Myocyte (in vitro differentiated cells): Measurements from ENCODE around the gene ZDHHC20. TPM values are rescaled to one million over a fixed set of nuclear protein-coding genes. Genes with fewer than 3 reads are reported as not detected.
"Not testable (repeated sequence)": the region's sequence is repeated elsewhere in the genome, so short reads cannot be mapped to it uniquely, and the experiment has no call there.

Experiments
- DNase-seq: peaks from one replicate; pipeline ENCODE4 v3.0.0-alpha.2; 2012; ENCODE audit warnings: low read depth
- total RNA-seq: library from RNA; depleted of rRNA; stranded (reverse); fragments of >200 nt; gene quantifications from 2 replicates; pipeline ENCODE4 v1.2.3, GENCODE V29; 2014

ZDHHC20 gene
- total RNA-seq, 1 donor from 2014 or later: 39.8 TPM

DNA sequence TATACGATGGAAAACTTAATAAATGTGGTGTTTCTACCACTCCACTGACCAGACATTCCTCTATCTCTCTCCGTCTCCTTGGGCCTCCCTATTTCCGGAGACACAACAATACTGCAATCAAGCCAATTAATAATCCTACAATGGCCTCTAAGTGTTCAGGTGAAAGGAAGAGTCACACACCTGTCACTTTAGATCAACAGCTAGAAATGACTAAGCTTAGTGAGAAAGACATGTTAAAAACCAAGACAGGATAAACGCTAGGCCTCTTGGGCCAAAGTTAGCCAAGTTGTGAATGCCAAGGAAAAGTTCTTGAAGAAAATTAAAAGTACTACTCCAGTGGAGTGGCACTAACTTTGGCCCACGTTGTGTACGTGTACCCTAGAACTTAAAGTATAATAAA is 22.5 kb downstream of the ZDHHC20 start:
- no peak for DNase-seq

DNA sequence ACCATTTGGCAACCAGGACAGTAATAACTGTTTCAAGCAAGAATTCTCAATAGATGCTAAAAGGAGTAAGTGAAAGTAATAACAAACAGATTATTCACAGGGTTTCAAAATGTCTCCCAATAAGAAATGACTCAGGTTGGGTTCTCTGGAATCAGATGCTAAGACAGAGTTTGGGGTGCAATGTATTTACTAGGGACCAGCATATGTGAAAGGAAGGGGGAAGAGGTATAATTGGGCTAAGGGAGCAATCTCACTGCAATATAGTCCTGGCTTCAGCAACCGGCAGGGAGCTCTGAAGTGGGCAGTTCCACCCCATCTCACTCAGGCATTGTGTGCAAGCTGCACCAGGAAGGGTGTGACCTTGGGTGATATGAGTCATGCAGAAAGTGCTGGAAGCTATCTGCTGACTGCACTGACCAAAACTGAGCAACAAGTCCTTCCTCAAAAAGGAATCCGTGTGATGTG is 23.4 kb downstream of the ZDHHC20 start:
- DNase-seq: peak; percentile 72

GRCh38 chr13:21435231-21435630 is 23.9 kb downstream of the ZDHHC20 start:
- DNase-seq: no peak

DNA sequence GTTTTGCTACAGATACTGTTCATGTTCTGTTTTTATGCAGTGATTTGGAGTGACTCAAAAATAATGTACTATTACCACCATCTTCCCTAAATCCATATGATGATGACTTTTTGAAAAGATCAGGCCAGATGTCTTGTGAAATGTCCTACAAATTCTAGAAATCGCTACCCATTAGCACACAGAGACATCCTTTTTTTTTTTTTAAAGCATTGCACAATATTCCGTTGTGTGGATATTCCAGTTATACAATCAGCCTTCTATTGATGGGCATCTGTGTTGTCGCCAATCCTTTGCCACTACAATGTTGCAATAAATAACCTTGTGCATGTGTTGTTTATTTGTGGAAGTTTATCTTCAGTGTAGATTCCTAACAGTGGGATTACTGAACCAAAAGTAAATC is 24.5 kb downstream of the ZDHHC20 start:
- DNase-seq: no peak

GRCh38 chr13:21429211-21429610 is 29.9 kb downstream of the ZDHHC20 start:
- DNase-seq: no peak

DNA sequence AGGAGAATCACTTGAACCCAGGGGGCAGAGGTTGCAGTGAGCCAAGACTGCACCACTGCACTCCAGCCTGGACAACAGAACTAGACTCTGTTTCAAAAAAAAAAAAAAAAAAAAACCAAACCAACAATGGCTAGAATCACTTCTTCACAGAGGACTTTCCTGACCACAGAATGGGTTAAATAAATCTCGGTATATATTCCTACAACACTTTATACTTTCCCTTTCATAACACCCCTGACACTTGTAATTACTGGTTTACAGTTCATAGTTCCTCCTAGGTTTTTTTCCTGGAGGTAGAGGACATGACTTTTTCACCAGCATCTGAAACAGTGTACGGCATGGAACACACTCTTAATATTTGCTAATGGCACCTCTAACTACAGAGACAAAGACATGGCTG is 31.4 kb downstream of the ZDHHC20 start:
- no peak for DNase-seq

DNA sequence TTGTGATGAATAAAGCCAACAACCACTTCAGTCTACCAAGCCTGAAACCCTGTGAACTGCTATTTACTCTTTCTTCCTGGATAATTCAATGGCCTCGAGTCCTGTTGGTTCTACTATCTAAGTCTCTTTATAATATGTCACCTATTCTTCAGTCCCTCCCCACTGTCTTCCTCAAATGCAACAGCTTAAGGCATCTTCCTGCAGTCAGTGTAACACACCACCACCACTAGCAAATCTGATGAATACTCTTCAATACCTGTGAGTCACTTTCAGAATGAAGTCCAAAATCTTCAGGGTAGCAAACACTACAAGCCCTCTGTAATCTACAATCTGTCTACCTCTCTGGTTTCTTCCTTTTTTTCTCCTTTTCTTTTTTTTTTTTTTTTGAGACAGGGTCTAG is 32.9 kb downstream of the ZDHHC20 start:
- DNase-seq: no peak

DNA sequence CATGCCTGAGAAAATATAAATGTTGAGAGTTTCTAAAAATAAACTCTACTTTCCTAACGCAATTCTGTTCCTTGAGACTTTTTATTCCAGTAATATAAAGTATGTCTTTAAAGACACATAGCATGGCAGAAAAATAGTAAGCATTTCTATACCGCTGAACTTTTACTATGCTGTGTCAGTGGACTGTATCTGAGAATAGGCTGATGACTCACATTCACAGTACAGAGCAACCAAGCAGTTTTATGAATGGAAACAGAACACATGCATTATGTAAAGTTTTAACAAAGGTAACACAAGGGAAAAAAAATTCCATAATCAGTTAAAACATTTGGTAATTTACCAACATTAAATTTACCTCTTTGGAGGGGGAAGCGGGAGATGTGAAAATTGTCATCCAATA is 38.4 kb downstream of the ZDHHC20 start:
- no peak for DNase-seq

DNA sequence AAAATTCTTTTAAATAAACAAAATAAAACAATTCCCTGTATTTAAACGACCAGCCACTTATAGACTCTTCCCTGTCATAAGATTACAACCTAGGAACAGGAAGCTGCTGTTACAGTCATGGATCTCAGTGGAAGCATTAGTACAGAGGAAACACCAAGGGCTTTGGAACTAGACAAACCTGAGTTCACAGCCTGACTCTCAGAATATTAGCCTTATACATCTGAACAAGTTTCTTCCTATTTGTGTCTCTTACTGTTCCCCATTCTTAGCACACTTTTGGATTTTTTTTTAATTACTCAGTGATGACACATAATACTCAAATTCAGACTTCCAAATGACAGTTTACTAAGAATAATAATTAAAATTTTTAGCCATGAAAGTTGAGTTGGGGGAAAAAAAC is 46.1 kb downstream of the ZDHHC20 start:
- no peak for DNase-seq

DNA sequence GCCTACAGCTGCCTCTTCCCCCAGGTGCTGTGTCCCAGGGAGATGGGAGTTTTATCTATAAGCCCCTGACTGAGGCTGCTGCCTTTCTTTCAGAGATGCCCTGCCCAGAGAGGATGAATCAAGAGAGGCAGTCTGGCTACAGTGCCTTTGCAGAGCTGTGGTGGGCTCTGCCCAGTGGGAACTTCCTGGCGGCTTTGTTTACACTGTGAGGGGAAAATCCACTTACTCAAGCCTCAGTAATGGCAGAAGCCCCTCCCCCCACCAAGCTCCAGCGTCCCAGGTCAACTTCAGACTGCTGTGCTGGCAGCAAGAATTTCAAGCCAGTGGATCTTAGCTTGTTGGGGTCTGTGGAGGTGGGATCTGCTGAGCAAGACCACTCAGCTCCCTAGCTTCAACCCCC is 48.6 kb downstream of the ZDHHC20 start:
- DNase-seq: not testable (repeated sequence)

DNA sequence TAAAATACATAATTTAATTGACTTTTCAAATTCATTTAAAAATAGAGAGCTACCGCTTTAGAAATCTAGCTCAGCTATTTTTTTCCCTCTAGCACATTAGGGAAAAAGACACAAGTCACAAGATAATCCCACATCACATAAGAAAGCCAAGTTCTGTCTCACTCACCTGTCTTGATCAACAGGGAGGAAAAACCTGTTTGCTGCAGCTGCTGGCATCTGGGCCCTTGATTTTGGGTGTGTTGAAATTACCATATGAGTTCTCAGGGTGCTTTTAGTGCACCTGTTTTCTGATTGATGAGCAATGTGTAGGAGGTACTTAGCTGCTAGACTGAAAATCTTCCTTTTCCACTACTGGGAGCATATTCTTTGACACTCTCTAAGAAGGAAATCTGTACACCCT is 53.8 kb downstream of the ZDHHC20 start:
- no peak for DNase-seq

- no peak for DNase-seq
Observed at GRCh38 chr13:21402586-21403307, 56.4 kb downstream of the ZDHHC20 start.

DNA sequence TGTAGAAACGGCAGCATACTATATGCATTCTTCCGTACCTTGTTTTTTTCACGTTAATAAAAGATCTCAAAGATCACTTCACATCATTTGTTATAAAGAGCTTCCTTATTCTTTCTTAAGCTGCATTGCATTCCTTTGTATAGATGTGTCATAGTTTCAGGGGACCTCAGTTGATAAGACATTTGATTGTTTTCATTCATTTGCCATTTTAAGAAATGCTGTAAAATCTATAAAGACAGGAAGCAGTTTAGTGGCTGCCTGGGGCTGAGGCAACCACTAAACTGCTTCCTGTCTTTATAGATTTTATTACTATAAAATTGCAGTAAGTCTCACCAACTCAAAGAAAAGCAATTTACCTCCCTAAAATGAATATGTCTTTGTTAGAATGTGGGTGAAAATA is 59.4 kb downstream of the ZDHHC20 start:
- DNase-seq: no peak

DNA sequence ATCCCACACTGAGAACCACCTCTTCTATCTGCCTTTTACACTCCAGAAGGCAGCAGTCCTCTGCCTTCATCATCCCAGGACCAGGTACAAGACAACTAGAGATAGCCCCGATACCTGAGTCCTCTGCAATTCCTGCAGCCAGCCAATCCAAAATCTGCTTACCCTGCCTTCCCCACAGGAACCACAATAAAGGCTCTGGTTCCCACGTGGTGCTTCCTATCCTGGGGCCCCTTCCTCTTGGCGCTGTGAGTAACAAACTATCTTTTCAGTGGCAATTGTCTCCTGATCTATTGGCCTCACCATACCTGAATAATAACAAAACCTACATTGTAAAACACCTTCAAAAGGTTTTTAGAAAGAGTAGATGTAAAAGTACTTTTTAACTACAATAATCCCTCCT is 63.1 kb downstream of the ZDHHC20 start:
- no peak for DNase-seq

DNA sequence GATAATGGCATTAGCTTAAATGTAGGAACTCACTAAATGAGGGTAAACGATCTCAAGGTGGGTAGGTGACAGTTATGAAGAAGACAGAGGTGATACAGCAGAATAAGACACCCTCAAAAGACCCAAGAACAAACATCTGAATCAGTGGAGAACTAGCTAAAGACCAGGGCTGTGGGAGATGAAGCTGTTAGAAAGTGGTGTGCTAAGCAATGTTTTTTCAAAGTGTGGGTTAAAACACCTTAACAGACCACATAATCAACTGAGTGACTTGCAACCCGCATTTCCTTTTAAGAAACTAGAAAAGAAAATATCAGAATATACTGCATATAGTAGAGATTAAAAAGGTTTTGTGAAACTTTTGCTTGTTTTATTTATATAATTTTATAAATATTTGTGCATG is 70.0 kb downstream of the ZDHHC20 start:
- no peak for DNase-seq

GRCh38 chr13:21385710-21386109 is 73.4 kb downstream of the ZDHHC20 start:
- no peak for DNase-seq

DNA sequence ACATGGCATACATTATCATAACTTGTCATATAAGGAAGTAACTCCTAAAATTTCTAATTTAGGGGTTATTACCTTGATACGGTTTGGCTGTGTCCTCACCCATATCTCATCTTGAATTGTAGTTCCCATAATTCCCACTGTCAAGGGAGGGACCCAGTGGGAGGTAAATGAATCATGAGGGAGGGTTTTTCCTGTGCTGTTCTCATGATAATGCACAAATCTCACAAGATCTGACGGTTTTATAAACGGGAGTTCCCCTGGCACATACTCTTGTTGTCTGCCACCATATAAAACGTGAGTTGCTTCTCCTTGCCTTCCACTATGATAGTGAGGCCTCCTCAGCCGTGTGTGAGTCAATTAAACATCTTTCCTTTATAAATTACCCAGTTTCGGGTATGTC is 76.0 kb downstream of the ZDHHC20 start:
- no peak for DNase-seq

- peak; percentile 23 for DNase-seq
Observed at GRCh38 chr13:21376998-21377985, 81.8 kb downstream of the ZDHHC20 start.

DNA sequence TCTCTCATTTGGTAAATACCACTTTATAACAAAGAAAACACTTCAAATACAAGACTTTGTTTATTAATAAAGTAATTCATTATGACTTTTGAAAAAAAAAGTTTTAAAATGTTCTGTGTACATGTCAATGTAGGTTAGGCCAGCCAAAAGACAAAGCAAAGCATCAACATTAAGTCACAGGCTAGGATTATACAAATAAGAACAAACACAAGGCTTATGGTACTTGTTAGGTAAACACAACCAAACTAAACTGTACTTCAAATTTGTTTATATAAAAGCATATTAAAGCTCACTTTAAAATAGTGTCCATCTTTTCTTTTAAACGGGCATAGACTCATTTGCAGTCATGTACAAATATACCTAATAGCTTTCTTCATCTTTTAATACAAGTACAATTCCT is 86.6 kb downstream of the ZDHHC20 start:
- no peak for DNase-seq

DNA sequence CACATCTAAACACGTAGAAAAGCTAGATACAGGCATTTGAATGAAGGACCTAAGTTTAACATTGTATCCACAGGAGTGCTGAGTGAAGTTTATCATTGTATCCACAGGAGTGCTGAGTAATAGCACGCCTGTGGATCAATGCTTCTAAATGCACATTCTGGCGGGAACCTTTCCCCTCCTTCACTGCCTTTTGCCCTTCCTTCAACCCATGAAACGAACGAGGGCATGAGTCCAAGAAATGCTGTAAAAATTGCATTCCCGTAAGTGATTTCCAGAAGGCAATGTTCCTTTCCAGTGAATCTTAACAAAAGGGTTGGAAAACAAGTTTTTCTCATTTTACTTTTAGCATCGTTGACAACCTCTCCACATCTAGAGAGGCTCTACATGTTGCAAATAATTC is 88.1 kb downstream of the ZDHHC20 start:
- no peak for DNase-seq

DNA sequence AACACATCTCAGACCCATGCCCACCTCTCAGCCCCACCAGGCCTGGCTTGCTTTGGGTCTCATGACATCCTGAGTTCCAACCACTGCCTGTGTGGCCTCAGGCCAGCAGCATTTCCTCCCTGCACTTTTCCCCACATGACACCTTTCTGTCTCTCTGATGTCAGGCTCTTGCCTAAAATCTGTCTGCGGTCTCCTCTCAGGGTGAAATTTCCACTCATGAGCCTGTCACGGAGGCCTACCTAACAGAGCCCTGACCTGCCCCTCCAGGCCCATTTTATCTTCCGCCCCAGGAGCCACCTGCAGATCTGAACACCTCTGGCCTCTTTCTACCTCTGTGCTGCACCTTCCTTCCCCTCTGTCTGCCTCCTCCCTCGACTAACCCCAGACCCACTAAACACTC is 93.5 kb downstream of the ZDHHC20 start:
- DNase-seq: no peak

GRCh38 chr13:21364916-21365315 is 94.2 kb downstream of the ZDHHC20 start:
- DNase-seq: no peak
